GM12892 (cell line): ENCODE measurements around the gene RGS7.
"Not testable (repeated sequence)": the region's sequence is repeated elsewhere in the genome, so short reads cannot be mapped to it uniquely, and the experiment has no call there.

Experiments used
- DNase-seq: peaks from one replicate; pipeline ENCODE4 v3.0.0; 2011; ENCODE audit not compliant: insufficient read length
- FAIRE-seq: peaks from 2 replicates; lab custom pipeline; 2011; peaks lifted over from hg19 to GRCh38; lab: Jason Lieb, UNC
- POLR2A ChIP-seq: IDR thresholded peaks from 2 replicates; pipeline ENCODE4 v1.6.1; 2011; ENCODE audit warnings: low read depth, low read length, control low read depth
- POLR2AphosphoS5 ChIP-seq: IDR thresholded peaks from 2 replicates; pipeline ENCODE4 v1.6.1; 2011; ENCODE audit warnings: low read depth, low read length, control low read depth
- TAF1 ChIP-seq: IDR thresholded peaks from 2 replicates; pipeline ENCODE4 v1.6.1; 2011; ENCODE audit warnings: low read depth, mild to moderate bottlenecking, control low read depth, low read length, borderline replicate concordance

Gene RGS7

GRCh38 chr1:240800291-240800690, 556.7 kb downstream of the RGS7 start:
- DNase-seq (no peak), FAIRE-seq (no peak)
- TF ChIP-seq TAF1: no peak
- no peak for TF ChIP-seq POLR2A
- no peak for TF ChIP-seq POLR2AphosphoS5

GRCh38 chr1:240797050-240797449, 560.0 kb downstream of the RGS7 start:
- FAIRE-seq (no peak), DNase-seq (no peak)
- TF ChIP-seq POLR2AphosphoS5 (no peak), POLR2A (no peak), TAF1 (no peak)

GRCh38 chr1:240794046-240794843, 562.8 kb downstream of the RGS7 start:
- TF ChIP-seq POLR2AphosphoS5 (no peak), POLR2A (no peak)
- DNase-seq: no peak
- FAIRE-seq: no peak

GRCh38 chr1:240792915-240793529, 564.0 kb downstream of the RGS7 start:
- FAIRE-seq (no peak), DNase-seq (no peak)
- TF ChIP-seq POLR2A (no peak), TAF1 (no peak), POLR2AphosphoS5 (no peak)

GRCh38 chr1:240790856-240791255, 566.1 kb downstream of the RGS7 start:
- DNase-seq (no peak), FAIRE-seq (no peak)
- TF ChIP-seq POLR2AphosphoS5 (no peak), TAF1 (no peak), POLR2A (no peak)

- FAIRE-seq: no peak
- TF ChIP-seq POLR2AphosphoS5 (no peak), TAF1 (no peak), POLR2A (no peak)
- no peak for DNase-seq
These were observed 570.1 kb downstream of the RGS7 start for GRCh38 chr1:240786880-240787279.

- TF ChIP-seq POLR2AphosphoS5: no peak
- no peak for TF ChIP-seq TAF1
- no peak for TF ChIP-seq POLR2A
- DNase-seq: no peak
- FAIRE-seq: no peak
These were observed 572.2 kb downstream of the RGS7 start for GRCh38 chr1:240784776-240785175.

GRCh38 chr1:240783728-240784137, 573.3 kb downstream of the RGS7 start:
- DNase-seq, FAIRE-seq: not testable (repeated sequence)

GRCh38 chr1:240776237-240776636, 580.8 kb downstream of the RGS7 start:
- DNase-seq: no peak
- no peak for TF ChIP-seq TAF1
- no peak for TF ChIP-seq POLR2A
- TF ChIP-seq POLR2AphosphoS5: no peak

GRCh38 chr1:240772131-240772530, 584.9 kb downstream of the RGS7 start:
- no peak for FAIRE-seq
- TF ChIP-seq TAF1 (no peak), POLR2A (no peak), POLR2AphosphoS5 (no peak)
- DNase-seq: no peak

More at GRCh38 chr1:240776237-240776636, 580.8 kb downstream of the RGS7 start:
- no peak for FAIRE-seq

- DNase-seq: no peak
- TF ChIP-seq POLR2A (no peak), TAF1 (no peak), POLR2AphosphoS5 (no peak)
- no peak for FAIRE-seq
These were observed 585.6 kb downstream of the RGS7 start for GRCh38 chr1:240771450-240771849.

- no peak for FAIRE-seq
- TF ChIP-seq TAF1 (no peak), POLR2A (no peak), POLR2AphosphoS5 (no peak)
- no peak for DNase-seq
These were observed 588.0 kb downstream of the RGS7 start for GRCh38 chr1:240768979-240769378.
